Tibial artery (tissue), 4 donors: ENCODE results near the gene TTC21A.

Experiments
- DNase-seq, 2 donors: peaks; one replicate each; pipeline ENCODE4 v3.0.0-alpha.2; 2019
- H3K27ac ChIP-seq, 2 donors: fragments of 200-600 bp; sonication (generic) in 1 of 2; 1 replicate in 1 of 2; 2 replicates in 1 of 2; pipeline ENCODE4 v1.5.1; 2018 to 2019; ENCODE audit warnings: mild to moderate bottlenecking in 1 of 2
- H3K27me3 ChIP-seq, 2 donors: fragments of 200-600 bp; sonication (generic) in 1 of 2; one replicate each; pipeline versions ENCODE4 v1.5.1 to v1.6.0; 2016 to 2019
- H3K36me3 ChIP-seq, 3 donors: fragments of 200-600 bp; sonication (generic) in 2 of 3; one replicate each; pipeline ENCODE4 v1.5.1; 2016 to 2019; ENCODE audit warnings: mild to moderate bottlenecking in 2 of 3
- H3K4me1 ChIP-seq, 4 donors: fragments of 200-600 bp; sonication (generic) in 2 of 4; 1 replicate in 3 of 4; 2 replicates in 1 of 4; pipeline ENCODE4 v1.5.1; 2016 to 2019
- H3K4me3 ChIP-seq, 2 donors: fragments of 200-600 bp; sonication (generic) in 1 of 2; 1 replicate in 1 of 2; 2 replicates in 1 of 2; pipeline ENCODE4 v1.5.1; 2018 to 2019; ENCODE audit warnings: mild to moderate bottlenecking in 2 of 2
- H3K9me3 ChIP-seq, 3 donors: fragments of 200-600 bp; sonication (generic) in 1 of 3; one replicate each; pipeline ENCODE4 v1.5.1; 2016 to 2019
- CTCF ChIP-seq, 2 experiments: fragments of 200-600 bp in 1 of 2; fragments of 450-650 bp in 1 of 2; IDR thresholded peaks; one replicate each; pipeline ENCODE4 v1.5.1; 2017 to 2019; ENCODE audit warnings: antibody characterized with exemption in 2 of 2, mild to moderate bottlenecking in 1 of 2, moderate library complexity in 1 of 2
- intact Hi-C: fragments of 100-400 bp; cut with DNase I; formaldehyde crosslinking; loops from one replicate; pipeline ENCODE4 v1.15.0; 2023; ENCODE audit warnings: low total_unique reads

TTC21A gene

GRCh38 chr3:39067286-39067685 is 40.2 kb upstream of the TTC21A start:
- H3K9me3 ChIP-seq, result no peaks in the 10 kb centered on the region
- no peak overlapping the region for H3K27ac ChIP-seq
- H3K36me3 ChIP-seq, result peaks cover 31 to 61% (median 56%) of the 10 kb centered on the region in 3 donors
- H3K27me3 ChIP-seq, result no peaks in the 10 kb centered on the region
- no peak overlapping the region for H3K4me3 ChIP-seq
- intact Hi-C loops, result no loop called here
- no peak for DNase-seq
- H3K4me1 ChIP-seq, result peaks cover 0 to 14% (median 1%) of the 10 kb centered on the region in 4 donors
- TF ChIP-seq CTCF (IDR thresholded peaks at IDR 0.05), result no peak

- intact Hi-C loops, result no loop called here
- H3K27ac ChIP-seq, result no peak overlapping the region
- H3K36me3 ChIP-seq, result peaks cover 36 to 73% (median 68%) of the 10 kb centered on the region in 3 donors
- no peaks in the 10 kb centered on the region for H3K9me3 ChIP-seq
- DNase-seq, result no peak
- H3K4me1 ChIP-seq, result peaks cover 0 to 14% (median 1%) of the 10 kb centered on the region in 4 donors
- no peak for TF ChIP-seq CTCF (IDR thresholded peaks at IDR 0.05)
- H3K4me3 ChIP-seq, result no peak overlapping the region
- no peaks in the 10 kb centered on the region for H3K27me3 ChIP-seq
Observed at GRCh38 chr3:39068556-39068955, 38.9 kb upstream of the TTC21A start.

- Histone ChIP-seq H3K27me3 (no peaks in the 10 kb centered on the region), H3K36me3 (peaks cover 72 to 90% (median 75%) of the 10 kb centered on the region in 3 donors), H3K27ac (no peak overlapping the region), H3K9me3 (no peaks in the 10 kb centered on the region), H3K4me1 (no peaks in the 10 kb centered on the region), H3K4me3 (no peak overlapping the region)
- DNase-seq, result no peak
- no peak for TF ChIP-seq CTCF (IDR thresholded peaks at IDR 0.05)
- intact Hi-C loops, result no loop called here
Observed at GRCh38 chr3:39075910-39076309, 31.6 kb upstream of the TTC21A start.

DNA sequence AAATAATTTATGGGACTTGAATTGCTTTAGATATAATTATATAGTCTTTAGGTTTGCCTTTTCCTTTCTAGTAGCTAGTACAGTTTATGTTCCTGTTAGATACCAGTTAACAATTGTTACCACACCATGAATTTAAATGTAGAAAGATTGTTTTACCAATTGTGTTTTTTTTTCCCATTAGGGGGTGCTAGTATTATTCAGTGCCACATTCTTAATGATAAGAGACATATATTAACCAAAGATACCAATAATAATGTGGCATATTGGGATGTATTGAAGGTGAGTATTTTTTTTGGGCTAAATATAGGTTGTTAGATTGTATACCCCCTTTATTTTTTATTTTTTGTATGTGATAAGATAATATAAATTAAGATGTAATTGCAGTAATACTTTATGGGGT is 27.9 kb upstream of the TTC21A start:
- no peaks in the 10 kb centered on the region for H3K4me1 ChIP-seq
- intact Hi-C loops, result no loop called here
- TF ChIP-seq CTCF (IDR thresholded peaks at IDR 0.05), result no peak
- no peak overlapping the region for H3K27ac ChIP-seq
- no peak overlapping the region for H3K4me3 ChIP-seq
- H3K36me3 ChIP-seq, result peaks cover 42 to 89% (median 89%) of the 10 kb centered on the region in 3 donors
- H3K27me3 ChIP-seq, result no peaks in the 10 kb centered on the region
- no peaks in the 10 kb centered on the region for H3K9me3 ChIP-seq
- no peak for DNase-seq

DNA sequence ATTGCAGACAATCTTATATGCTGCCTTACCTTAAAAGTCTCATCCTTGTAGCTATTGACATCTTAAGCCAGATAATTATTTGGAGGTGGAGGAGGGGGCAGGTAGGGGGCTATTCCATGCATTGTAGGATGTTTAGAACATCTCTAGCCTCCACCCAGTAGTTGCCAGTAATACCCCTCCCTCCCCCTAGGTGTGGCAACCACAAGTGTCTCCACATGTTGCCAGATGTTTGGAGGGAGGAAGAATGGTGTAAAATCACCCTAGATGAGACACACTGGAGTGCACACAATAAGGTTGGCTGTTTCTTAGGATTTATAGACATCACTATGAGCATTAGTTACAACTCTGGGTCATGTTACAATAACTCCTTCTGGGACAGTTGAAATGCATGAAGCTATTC is 27.5 kb upstream of the TTC21A start:
- intact Hi-C loops, result no loop called here
- H3K9me3 ChIP-seq, result no peaks in the 10 kb centered on the region
- no peaks in the 10 kb centered on the region for H3K27me3 ChIP-seq
- H3K36me3 ChIP-seq, result peaks cover 42 to 89% (median 88%) of the 10 kb centered on the region in 3 donors
- TF ChIP-seq CTCF (IDR thresholded peaks at IDR 0.05), result no peak
- no peak overlapping the region for H3K4me3 ChIP-seq
- DNase-seq, result no peak
- no peaks in the 10 kb centered on the region for H3K4me1 ChIP-seq
- H3K27ac ChIP-seq, result no peak overlapping the region
